Uterus (tissue), 2 donors: ENCODE data around the gene SGPL1.

ENCODE experiments used
- CTCF ChIP-seq, 4 experiments: fragments of 200-600 bp in 2 of 4; fragments of 450-650 bp in 2 of 4; sonication (generic) in 2 of 4; IDR thresholded peaks; one replicate each; pipeline ENCODE4 v1.5.1; 2016 to 2019; ENCODE audit warnings: antibody characterized with exemption in 4 of 4, mild to moderate bottlenecking in 2 of 4, moderate library complexity in 1 of 4
- POLR2A ChIP-seq, 2 donors: fragments of 450-650 bp; IDR thresholded peaks; one replicate each; pipeline ENCODE4 v1.6.1; 2016; ENCODE audit warnings: antibody characterized with exemption in 2 of 2, mild to moderate bottlenecking in 1 of 2, moderate library complexity in 1 of 2

- TF ChIP-seq POLR2A (IDR thresholded peaks at IDR 0.05) (no peak), CTCF (IDR thresholded peaks at IDR 0.05) (peak; percentile 80 to 93 (median 88))
Measured at GRCh38 chr10:70925377-70926225, 109.9 kb downstream of the SGPL1 start.
